H1 (cell line): ENCODE results near the gene RREB1. TPM values are rescaled to one million over a fixed set of nuclear protein-coding genes. Genes with fewer than 3 reads are reported as not detected.

Experiments used
- CTCF ChIA-PET: fragments of 300-600 bp; sonication (Branson Sonifier 250); formaldehyde crosslinking; loops from one replicate; lab custom pipeline; 2021; ENCODE audit not compliant: partially characterized antibody; lab: Charles Lee
- POLR2A ChIA-PET: fragments of 300-600 bp; sonication (Branson Sonifier 250); formaldehyde crosslinking; loops from one replicate; lab custom pipeline; 2021; ENCODE audit warnings: inconsistent platforms; ENCODE audit not compliant: partially characterized antibody; lab: Charles Lee
- DNase-seq, 2 experiments: peaks; one replicate each; pipeline versions ENCODE4 v3.0.0 to v3.0.0-alpha.2; 2010 to 2022; ENCODE audit warnings: low spot score in 2 of 2, low read depth in 1 of 2, mixed read lengths in 1 of 2
- FAIRE-seq: peaks from 2 replicates; lab custom pipeline; 2011; peaks lifted over from hg19 to GRCh38; lab: Jason Lieb, UNC
- H2AFZ ChIP-seq: 2 replicates; pipeline ENCODE4 v1.8.1; 2012; ENCODE audit warnings: low read length, inconsistent platforms
- H2AK5ac ChIP-seq: 2 replicates; pipeline ENCODE4 v1.6.1; 2013; ENCODE audit warnings: low read depth, low read length
- H2BK120ac ChIP-seq: replicated peaks from 2 replicates; pipeline ENCODE3; 2013; ENCODE audit warnings: low read depth, low read length, inconsistent platforms
- H2BK12ac ChIP-seq: 2 replicates; pipeline ENCODE4 v1.6.1; 2013; ENCODE audit warnings: low read depth, low read length
- H2BK15ac ChIP-seq: 2 replicates; pipeline ENCODE4 v1.6.1; 2013; ENCODE audit warnings: low read length
- H2BK20ac ChIP-seq: 2 replicates; pipeline ENCODE4 v1.6.1; 2013; ENCODE audit warnings: low read length
- H2BK5ac ChIP-seq: 2 replicates; pipeline ENCODE4 v1.6.1; 2013; ENCODE audit warnings: low read depth, low read length
- H3K14ac ChIP-seq: 2 replicates; pipeline ENCODE4 v1.6.1; 2013; ENCODE audit warnings: inconsistent platforms; ENCODE audit not compliant: insufficient read length
- H3K18ac ChIP-seq: 2 replicates; pipeline ENCODE4 v1.6.1; 2013; ENCODE audit warnings: low read length; ENCODE audit errors: extremely low read depth
- H3K23ac ChIP-seq: 2 replicates; pipeline ENCODE4 v1.6.1; 2013; ENCODE audit warnings: inconsistent platforms; ENCODE audit not compliant: insufficient read length
- H3K23me2 ChIP-seq: 2 replicates; pipeline ENCODE4 v1.6.1; 2013; ENCODE audit warnings: low read depth, low read length
- H3K27ac ChIP-seq: 2 replicates; pipeline ENCODE4 v1.6.1; 2011; ENCODE audit warnings: low read depth, low read length, inconsistent platforms
- H3K27me3 ChIP-seq, 4 experiments: replicated peaks in 1 of 4; 1 replicate in 1 of 4; 2 replicates in 3 of 4; pipeline versions ENCODE4 v1.6.1 to v1.8.1; 2011 to 2013; ENCODE audit warnings: low read length in 3 of 4, mild to moderate bottlenecking in 3 of 4, inconsistent platforms in 2 of 4, mixed read lengths in 2 of 4, moderate library complexity in 1 of 4; ENCODE audit not compliant: control insufficient read depth in 3 of 4, insufficient read depth in 3 of 4; ENCODE audit errors: extremely low read depth in 1 of 4
- H3K36me3 ChIP-seq, 4 experiments: 2 replicates each; pipeline versions ENCODE4 v1.6.1 to v1.8.1; 2011 to 2013; ENCODE audit warnings: mild to moderate bottlenecking in 4 of 4, low read length in 3 of 4, moderate library complexity in 2 of 4, control low read depth in 1 of 4, inconsistent platforms in 1 of 4; ENCODE audit not compliant: insufficient read depth in 4 of 4, control insufficient read depth in 2 of 4
- H3K4ac ChIP-seq: replicated peaks from 2 replicates; pipeline ENCODE3; 2013; ENCODE audit warnings: low read length, low read depth, mixed read lengths, inconsistent platforms; ENCODE audit not compliant: insufficient read length
- H3K4me1 ChIP-seq, 4 experiments: replicated peaks in 1 of 4; 1 replicate in 1 of 4; 2 replicates in 3 of 4; pipeline versions ENCODE4 v1.6.1 to v1.8.1; 2011 to 2013; ENCODE audit warnings: low read length in 3 of 4, inconsistent platforms in 2 of 4, mixed read lengths in 1 of 4; ENCODE audit not compliant: insufficient read depth in 4 of 4, control insufficient read depth in 3 of 4
- H3K4me2 ChIP-seq, 2 experiments: 2 replicates each; pipeline versions ENCODE4 v1.6.1 to v1.8.1; 2011 to 2013; ENCODE audit warnings: low read depth in 2 of 2, low read length in 2 of 2, control low read depth in 1 of 2, inconsistent platforms in 1 of 2, mild to moderate bottlenecking in 1 of 2; ENCODE audit not compliant: insufficient read depth in 1 of 2
- H3K4me3 ChIP-seq, 4 experiments: fragments of 200-600, 300-600 bp in 1 of 4; sonication (generic), shearing (Covaris generic), sonication (Bioruptor Twin) in 1 of 4; 2 replicates each; pipeline versions ENCODE4 v1.5.1 to v1.8.1; 2011 to 2016; ENCODE audit warnings: low read length in 4 of 4, low read depth in 3 of 4, control low read depth in 2 of 4, inconsistent platforms in 2 of 4, mild to moderate bottlenecking in 2 of 4, mixed read lengths in 1 of 4, moderate library complexity in 1 of 4; ENCODE audit not compliant: insufficient read depth in 2 of 4; ENCODE audit errors: extremely low read depth in 1 of 4
- H3K56ac ChIP-seq: replicated peaks from 2 replicates; pipeline ENCODE3; 2013; ENCODE audit warnings: low read depth, mild to moderate bottlenecking, mixed read lengths, low read length, inconsistent platforms; ENCODE audit not compliant: insufficient read length
- H3K79me1 ChIP-seq: 2 replicates; pipeline ENCODE4 v1.6.1; 2013; ENCODE audit warnings: low read depth, low read length, control low read depth
- H3K79me2 ChIP-seq, 2 experiments: 2 replicates each; pipeline versions ENCODE4 v1.6.1 to v1.8.1; 2012 to 2013; ENCODE audit warnings: low read length in 2 of 2, mild to moderate bottlenecking in 2 of 2, inconsistent platforms in 1 of 2; ENCODE audit not compliant: insufficient read depth in 2 of 2, control insufficient read depth in 1 of 2
- H3K9ac ChIP-seq, 4 experiments: replicated peaks in 1 of 4; 1 replicate in 1 of 4; 2 replicates in 3 of 4; pipeline versions ENCODE4 v1.6.1 to v1.8.1; 2011 to 2013; ENCODE audit warnings: low read depth in 3 of 4, low read length in 3 of 4, control low read depth in 2 of 4, mild to moderate bottlenecking in 2 of 4, moderate library complexity in 2 of 4, inconsistent platforms in 1 of 4; ENCODE audit errors: extremely low read depth in 1 of 4
- H3K9me3 ChIP-seq, 2 experiments: 2 replicates each; pipeline versions ENCODE4 v1.6.1 to v1.8.1; 2012 to 2013; ENCODE audit warnings: mild to moderate bottlenecking in 2 of 2, moderate library complexity in 2 of 2, control low read depth in 1 of 2, inconsistent platforms in 1 of 2, low read depth in 1 of 2, low read length in 1 of 2, mixed read lengths in 1 of 2; ENCODE audit not compliant: insufficient read depth in 2 of 2
- H4K20me1 ChIP-seq, 2 experiments: replicated peaks in 1 of 2; 2 replicates each; pipeline versions ENCODE3 to v1.8.1; 2011 to 2013; ENCODE audit warnings: inconsistent platforms in 2 of 2, low read length in 2 of 2, mild to moderate bottlenecking in 1 of 2; ENCODE audit not compliant: insufficient read depth in 2 of 2, control insufficient read depth in 1 of 2
- H4K5ac ChIP-seq: 2 replicates; pipeline ENCODE4 v1.6.1; 2013; ENCODE audit warnings: low read length, low read depth, mixed read lengths, inconsistent platforms; ENCODE audit not compliant: insufficient read length
- H4K8ac ChIP-seq: 2 replicates; pipeline ENCODE4 v1.8.0; 2013; ENCODE audit warnings: mild to moderate bottlenecking, moderate library complexity, low read length, inconsistent platforms; ENCODE audit not compliant: insufficient read depth; ENCODE audit errors: extremely low read depth
- H4K91ac ChIP-seq: replicated peaks from 2 replicates; pipeline ENCODE3; 2013; ENCODE audit warnings: low read length, mixed read lengths, inconsistent platforms; ENCODE audit not compliant: insufficient read length
- ATF2 ChIP-seq: IDR thresholded peaks from 2 replicates; pipeline ENCODE4 v1.6.1; 2012; ENCODE audit warnings: low read length, inconsistent platforms
- ATF3 ChIP-seq: IDR thresholded peaks from 2 replicates; pipeline ENCODE4 v1.6.1; 2011; ENCODE audit warnings: low read depth, mild to moderate bottlenecking, low read length; ENCODE audit not compliant: insufficient read depth
- BACH1 ChIP-seq: IDR thresholded peaks from 2 replicates; pipeline ENCODE4 v1.6.1; 2012; ENCODE audit warnings: low read length, improper control_type of control experiment
- KDM5A ChIP-seq: fragments of 200-600 bp; IDR thresholded peaks from 2 replicates; pipeline ENCODE4 v1.7.1; 2012; ENCODE audit warnings: mild to moderate bottlenecking, low read length, inconsistent platforms, mixed read lengths
- SIN3A ChIP-seq, 2 experiments: IDR thresholded peaks in 1 of 2; conservative IDR thresholded peaks in 1 of 2; 2 replicates each; pipeline ENCODE4 v1.6.1; 2011 to 2012; ENCODE audit warnings: low read length in 2 of 2, improper control_type of control experiment in 1 of 2, low read depth in 1 of 2, mild to moderate bottlenecking in 1 of 2
- TAF7 ChIP-seq: optimal IDR thresholded peaks from 2 replicates; pipeline ENCODE3; 2011; ENCODE audit warnings: low read depth, mild to moderate bottlenecking, inconsistent platforms, low read length, moderate library complexity, borderline replicate concordance
- YY1 ChIP-seq: IDR thresholded peaks from 2 replicates; pipeline ENCODE4 v1.6.1; 2011; ENCODE audit warnings: low read depth, mild to moderate bottlenecking, low read length
- WGBS, 2 experiments: shearing (Covaris generic) in 1 of 2; methylation state at CpG; one replicate each; pipeline versions ENCODE4 v1.1.6 to v1.1.7; 2013 to 2015; ENCODE audit warnings: low lambda C conversion rate in 2 of 2, mixed read lengths in 2 of 2, inconsistent platforms in 1 of 2, low coverage in 1 of 2, missing lambda C conversion rate in 1 of 2; ENCODE audit not compliant: insufficient replicate concordance in 2 of 2, insufficient coverage in 1 of 2, insufficient read length in 1 of 2; ENCODE audit errors: extremely low coverage in 1 of 2, missing lambda C conversion rate in 1 of 2; 5-methylcytosine and 5-hydroxymethylcytosine counted together
- polyA plus RNA-seq, 7 experiments: library from polyadenylated mRNA; depleted of rRNA in 3 of 7; stranded (reverse) in 5 of 7; unstranded in 2 of 7; fragments of >200 nt in 5 of 7; fragments of 200-250 nt in 2 of 7; gene quantifications; 1 replicate in 5 of 7; 2 replicates in 1 of 7; 4 replicates in 1 of 7; pipeline versions ENCODE4 v1.2.1 to v1.2.3, GENCODE V29; 2011 to 2013; ENCODE audit warnings: missing spikeins in 2 of 7, mixed read lengths in 2 of 7
- total RNA-seq: library from RNA; stranded (reverse); fragmentation: NEBNext Ultra II Directional; extraction: Animal tissue kit (Norgen Biotek cat#: 25700); gene quantifications from 2 replicates; pipeline ENCODE4 v1.2.1, GENCODE V29; 2021

Gene RREB1
- total and polyA plus RNA-seq, 2 of the 8 experiments (the other 6 are each of a cell fraction or from before 2014, with no cell fraction given): 3.9 to 34.7 TPM

- DNase-seq: no peak
- no peaks in the 10 kb centered on the region for H3K9me3 ChIP-seq
- H3K23me2 ChIP-seq: no peaks in the 10 kb centered on the region
- H3K27ac ChIP-seq: no peak overlapping the region
- CTCF ChIA-PET: interaction anchor here (0.7 to 2.7 kb wide), 8 partner anchors 9 to 557 kb away, joined by 3 to 12 read pairs (median 4); no protein-coding TSS in a partner anchor
- no peak for FAIRE-seq
- H3K9ac ChIP-seq: no peak overlapping the region
- no peak overlapping the region for H2AFZ ChIP-seq
- no peak overlapping the region for H2BK12ac ChIP-seq
- H3K56ac ChIP-seq: no peak overlapping the region
- 94% methylated on average over 3 of the region's 3 CpGs; no CpG with 5 or more reads in 1 of the 2 experiments for WGBS, 2 experiments
- H2BK120ac ChIP-seq: no peak overlapping the region
- no peak overlapping the region for H3K4me3 ChIP-seq
- H3K4me2 ChIP-seq: no peak overlapping the region
- no peak overlapping the region for H2AK5ac ChIP-seq
- H4K8ac ChIP-seq: no peak overlapping the region
- peaks cover 0 to 4% (median under 1%) of the 10 kb centered on the region in 4 experiments; a peak in 2 of 7 replicates for H3K4me1 ChIP-seq
- no peaks in the 10 kb centered on the region for H3K27me3 ChIP-seq
- H2BK15ac ChIP-seq: no peak overlapping the region
- H4K5ac ChIP-seq: no peak overlapping the region
- POLR2A ChIA-PET: no interaction called here
- H4K20me1 ChIP-seq: no peaks in the 10 kb centered on the region
- H3K23ac ChIP-seq: no peak overlapping the region
- H3K14ac ChIP-seq: no peak overlapping the region
- peaks cover 4% of the 10 kb centered on the region; the same call in 1 of the 2 replicates for H3K79me1 ChIP-seq
- no peaks in the 10 kb centered on the region for H3K79me2 ChIP-seq
- no peak overlapping the region for H3K4ac ChIP-seq
- no peak overlapping the region for H4K91ac ChIP-seq
- peaks cover 3 to 23% (median 13%) of the 10 kb centered on the region in 4 experiments; a peak in 5 of 8 replicates for H3K36me3 ChIP-seq
- H2BK5ac ChIP-seq: no peak overlapping the region
- no peak overlapping the region for H3K18ac ChIP-seq
- H2BK20ac ChIP-seq: no peak overlapping the region
- TF ChIP-seq ATF2: no peak
- TF ChIP-seq ATF3: no peak
- TF ChIP-seq SIN3A (conservative IDR thresholded peaks at IDR 0.05 in 1 of 2, IDR thresholded peaks at IDR 0.05 in 1 of 2; ENCODE audit: low read depth in 1 of 2, low read length in 2 of 2): no peak
- no peak for TF ChIP-seq YY1
- no peak for TF ChIP-seq TAF7
- TF ChIP-seq KDM5A: no peak
- TF ChIP-seq BACH1: no peak
Measured at GRCh38 chr6:7234547-7234946, 126.8 kb downstream of the RREB1 start.
